ELF-1 (cell line): ENCODE measurements around the gene PPP1R7.

Source experiments
- DNase-seq: peaks from one replicate; pipeline ENCODE4 v3.0.0-alpha.2; 2016; ENCODE audit warnings: low read depth, low spot score

PPP1R7 gene

GRCh38 chr2:241211276-241211675 lies 61.0 kb downstream of the PPP1R7 start:
- peak; percentile 91 for DNase-seq

GRCh38 chr2:241213041-241213440 lies 62.8 kb downstream of the PPP1R7 start:
- DNase-seq, result no peak

GRCh38 chr2:241213567-241213966 lies 63.3 kb downstream of the PPP1R7 start:
- DNase-seq, result no peak

GRCh38 chr2:241214209-241214608 lies 63.9 kb downstream of the PPP1R7 start:
- no peak for DNase-seq

GRCh38 chr2:241214766-241215165 lies 64.5 kb downstream of the PPP1R7 start:
- no peak for DNase-seq

- DNase-seq, result no peak
Measured at GRCh38 chr2:241215421-241215820, 65.2 kb downstream of the PPP1R7 start.

GRCh38 chr2:241216211-241216761 lies 66.0 kb downstream of the PPP1R7 start:
- peak; percentile 77 for DNase-seq

- peak; percentile 82 for DNase-seq
Measured at GRCh38 chr2:241217320-241218031, 67.2 kb downstream of the PPP1R7 start.

- peak; percentile 52 for DNase-seq
Measured at GRCh38 chr2:241218131-241219029, 68.1 kb downstream of the PPP1R7 start.

- DNase-seq, result no peak
Measured at GRCh38 chr2:241219030-241219382, 68.7 kb downstream of the PPP1R7 start.

- no peak for DNase-seq
Measured at GRCh38 chr2:241219856-241220356, 69.6 kb downstream of the PPP1R7 start.

- peak; percentile 69 for DNase-seq
Measured at GRCh38 chr2:241223211-241224017, 73.1 kb downstream of the PPP1R7 start.

- DNase-seq, result no peak
Measured at GRCh38 chr2:241224018-241224850, 74.0 kb downstream of the PPP1R7 start.

- no peak for DNase-seq
Measured at GRCh38 chr2:241224851-241225438, 74.7 kb downstream of the PPP1R7 start.

GRCh38 chr2:241225545-241225944 lies 75.3 kb downstream of the PPP1R7 start:
- DNase-seq, result peak; percentile 28

GRCh38 chr2:241225983-241226382 lies 75.7 kb downstream of the PPP1R7 start:
- no peak for DNase-seq

- no peak for DNase-seq
Measured at GRCh38 chr2:241226723-241227572, 76.7 kb downstream of the PPP1R7 start.

GRCh38 chr2:241227594-241227993 lies 77.3 kb downstream of the PPP1R7 start:
- DNase-seq, result no peak
